Stimulated activated CD4-positive, alpha-beta T cell treated with anti-CD3 and anti-CD28 coated beads, Interleukin-1b, Interleukin-23, amount 100 ng/mL, for 48 hours (primary cell): ENCODE measurements around the gene MYH10.
"Not testable (repeated sequence)": the region's sequence is repeated elsewhere in the genome, so short reads cannot be mapped to it uniquely, and the experiment has no call there.

Experiments used
- DNase-seq: peaks from one replicate; pipeline ENCODE4 v3.0.0-alpha.2; 2020

MYH10 gene

DNA sequence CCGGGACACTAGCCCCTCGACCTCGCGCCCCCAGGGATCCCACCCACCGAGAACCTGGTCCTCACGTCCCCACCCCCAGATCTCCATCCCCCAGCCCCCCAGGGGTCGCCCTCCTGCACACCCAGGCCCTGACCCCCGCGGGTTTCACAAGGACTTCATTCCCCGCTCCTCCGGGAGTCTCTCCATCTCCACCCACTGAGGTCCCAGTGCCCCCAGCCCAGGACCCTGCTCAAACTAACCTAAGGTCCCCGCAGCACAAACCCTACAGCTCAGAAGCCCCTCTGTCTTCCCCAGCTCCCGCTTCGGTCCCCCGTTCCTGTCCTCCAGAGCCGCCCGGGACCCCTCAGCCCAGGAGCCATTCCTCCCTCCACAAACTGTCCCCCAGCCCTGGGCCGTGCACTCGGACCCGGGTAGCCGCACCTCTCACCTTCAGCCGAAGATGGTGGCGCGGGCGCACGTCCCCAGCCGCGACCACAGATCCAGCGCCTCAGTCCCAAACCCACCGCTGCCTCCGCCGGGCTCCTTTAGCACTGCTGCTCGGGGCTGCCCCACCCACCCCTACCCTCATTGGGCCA, at the start of gene MYH10:
MYH10 (minus strand) TSS at position 499 of the 575 bp plus-strand sequence. CDS start 7,479 bp downstream, outside the sequence.
- DNase-seq: no peak

- no peak for DNase-seq
Measured at GRCh38 chr17:8679126-8679525, 48.6 kb upstream of the MYH10 start.

GRCh38 chr17:8675306-8675705, 44.8 kb upstream of the MYH10 start:
- DNase-seq: no peak

DNA sequence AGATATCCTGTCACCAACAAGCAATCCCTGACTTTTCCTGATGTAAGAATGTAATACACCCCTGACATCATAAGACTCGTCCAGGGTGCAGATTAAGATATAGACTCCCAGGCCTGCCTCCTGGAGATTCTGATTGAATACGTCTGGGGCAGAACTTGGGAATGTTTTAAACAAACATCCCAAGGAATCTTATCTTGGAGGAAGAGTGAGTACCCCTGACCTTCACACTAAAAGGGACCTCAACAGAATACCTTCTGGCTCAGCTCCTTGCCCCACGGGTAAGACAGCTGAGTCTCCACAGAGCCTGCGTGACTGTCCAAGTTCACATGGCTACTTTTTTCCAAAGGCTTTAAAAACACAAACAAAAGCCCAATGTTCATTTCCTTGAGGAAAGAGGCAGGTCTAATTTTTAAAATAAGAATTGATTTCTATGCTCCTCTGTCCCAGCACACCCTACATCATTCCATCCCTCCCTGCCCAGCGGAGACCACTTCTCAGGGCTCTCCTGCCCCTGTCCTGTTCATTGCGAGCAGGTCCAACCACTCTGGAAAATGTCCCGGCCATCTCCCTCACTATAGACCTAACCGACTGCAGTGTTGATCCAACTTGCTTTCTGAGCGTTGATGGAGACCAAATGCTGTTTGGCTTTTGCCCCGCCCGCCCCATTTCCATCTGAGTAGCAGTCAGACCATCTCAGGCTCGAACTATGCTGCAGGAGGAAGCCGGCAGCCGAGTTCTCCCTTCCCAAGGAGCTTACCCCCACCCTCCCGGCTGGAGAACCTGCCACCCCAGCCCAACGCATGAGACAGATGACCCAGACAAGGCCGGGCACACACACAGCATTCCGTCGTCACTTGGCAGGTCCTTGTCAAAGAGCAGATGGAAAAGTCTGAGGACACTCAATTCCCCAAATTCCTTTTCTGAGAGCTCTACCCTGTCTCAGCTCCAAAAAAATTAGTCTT, 44.1 kb upstream of the MYH10 start:
- DNase-seq: no peak

- DNase-seq: no peak
Measured at GRCh38 chr17:8673612-8674011, 43.1 kb upstream of the MYH10 start.

- no peak for DNase-seq
Measured at GRCh38 chr17:8672326-8672725, 41.8 kb upstream of the MYH10 start.

DNA sequence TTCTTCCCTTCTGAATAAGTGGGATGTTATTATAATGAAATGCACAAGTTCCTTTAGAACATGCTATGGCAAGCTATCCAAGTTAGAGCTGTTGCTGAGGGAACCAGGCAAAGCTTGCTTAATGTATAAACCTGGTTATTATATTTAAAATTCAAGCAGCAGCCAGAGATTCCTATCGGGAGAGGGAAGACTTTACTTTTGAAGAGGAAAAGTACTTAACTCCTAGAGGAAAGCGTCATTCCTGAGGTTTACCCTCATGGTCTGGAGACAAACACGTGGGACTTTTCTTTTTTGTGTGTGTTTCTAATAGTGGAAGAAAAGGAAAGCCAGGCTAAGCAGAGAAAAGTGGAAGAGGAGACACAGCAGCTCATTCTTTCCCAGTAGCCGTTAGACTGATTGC, 39.9 kb upstream of the MYH10 start:
- DNase-seq: no peak

GRCh38 chr17:8668176-8668740, 37.7 kb upstream of the MYH10 start:
- DNase-seq: no peak

DNA sequence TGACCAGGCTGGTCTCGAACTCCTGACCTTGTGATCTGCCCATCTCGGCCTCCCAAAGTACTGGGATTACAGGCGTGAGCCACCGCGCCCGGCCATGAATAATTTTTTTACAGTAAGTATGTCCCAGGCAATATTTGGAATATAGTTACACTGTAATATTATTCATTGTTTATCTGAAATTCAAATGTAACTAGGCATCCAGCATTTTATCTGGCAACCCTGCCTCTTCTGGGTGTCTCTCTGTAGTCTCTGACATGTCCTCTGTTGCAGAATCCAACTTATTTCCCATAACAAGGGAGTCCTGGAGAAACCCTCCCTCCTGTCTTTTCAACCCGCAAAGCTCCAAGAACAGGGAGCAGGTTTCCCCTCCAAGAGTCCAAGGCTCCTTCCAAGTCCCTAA, 36.9 kb upstream of the MYH10 start:
- DNase-seq: no peak

- no peak for DNase-seq
Measured at GRCh38 chr17:8665684-8666083, 35.2 kb upstream of the MYH10 start.

- no peak for DNase-seq
Measured at GRCh38 chr17:8664456-8665126, 34.1 kb upstream of the MYH10 start.

GRCh38 chr17:8662973-8663372, 32.4 kb upstream of the MYH10 start:
- no peak for DNase-seq

GRCh38 chr17:8662076-8662831, 31.7 kb upstream of the MYH10 start:
- DNase-seq: no peak

GRCh38 chr17:8660709-8661108, 30.2 kb upstream of the MYH10 start:
- DNase-seq: not testable (repeated sequence)

DNA sequence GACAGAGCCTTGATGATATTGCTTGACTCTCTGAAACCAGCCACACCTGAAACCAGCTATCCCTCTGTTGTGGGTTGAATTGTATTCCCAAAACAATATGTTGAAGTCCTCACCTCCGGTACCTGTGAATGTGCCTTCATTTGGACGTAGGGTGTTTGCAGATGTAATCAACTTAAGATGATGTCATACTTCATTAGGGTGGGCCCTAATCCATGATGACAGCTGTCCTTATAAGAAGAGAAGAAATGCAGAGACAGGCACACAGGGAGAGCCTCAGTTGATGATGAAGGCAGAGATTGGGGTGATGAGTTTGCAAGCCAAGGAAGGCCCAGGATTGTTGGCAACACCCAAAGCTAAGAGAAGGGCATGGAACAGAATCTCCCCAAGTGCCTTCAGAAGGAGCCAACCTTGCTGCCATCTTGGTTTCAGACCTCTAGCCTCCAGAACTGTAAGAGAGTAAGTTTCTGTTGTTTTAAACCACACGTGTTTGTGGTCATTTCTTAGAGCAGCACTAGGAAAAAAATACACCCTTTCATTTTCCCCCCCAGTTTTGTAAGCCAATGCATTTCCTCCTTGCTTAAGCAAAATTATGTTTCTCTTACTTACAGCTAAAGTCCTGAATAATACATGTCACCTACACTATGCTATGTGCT, 29.4 kb upstream of the MYH10 start:
- no peak for DNase-seq

DNA sequence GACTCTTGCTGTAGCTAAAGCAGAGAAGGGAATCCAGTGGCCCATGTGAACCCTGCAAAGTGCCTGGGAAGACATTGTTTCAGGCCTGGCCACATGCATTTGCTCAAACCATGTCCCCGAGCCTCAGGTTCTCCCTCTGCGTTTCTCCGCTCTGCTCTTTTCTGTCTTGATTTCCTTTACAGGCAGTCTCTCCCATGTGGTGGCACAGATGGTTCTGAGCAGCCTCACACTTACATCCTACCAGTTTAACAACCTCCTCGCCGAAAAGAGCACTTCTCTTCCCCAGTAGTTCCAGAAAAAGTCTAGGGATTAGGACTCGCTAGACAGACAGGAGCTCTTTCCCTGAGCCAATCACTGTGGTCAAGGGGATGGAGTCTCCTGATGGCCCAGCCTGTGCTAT, 28.3 kb upstream of the MYH10 start:
- no peak for DNase-seq

DNA sequence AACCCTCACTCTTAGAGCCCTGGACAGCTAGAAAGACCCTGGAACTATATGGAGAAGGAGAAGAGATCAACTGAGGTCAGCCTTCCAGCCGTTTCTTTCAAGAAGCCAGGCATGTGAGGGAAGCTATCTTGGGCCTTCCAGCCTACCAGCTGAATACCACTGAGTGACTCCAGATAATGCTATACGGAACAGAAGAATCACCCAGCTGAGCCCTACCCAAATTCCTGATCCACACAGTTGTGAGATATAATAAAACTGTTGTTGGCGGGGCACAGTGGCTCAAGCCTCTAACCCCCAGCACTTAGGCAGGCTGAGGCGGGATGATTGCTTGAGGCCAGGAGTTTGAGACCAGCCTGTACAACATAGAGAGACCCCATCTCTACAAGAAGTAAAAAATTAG, 26.2 kb upstream of the MYH10 start:
- no peak for DNase-seq

DNA sequence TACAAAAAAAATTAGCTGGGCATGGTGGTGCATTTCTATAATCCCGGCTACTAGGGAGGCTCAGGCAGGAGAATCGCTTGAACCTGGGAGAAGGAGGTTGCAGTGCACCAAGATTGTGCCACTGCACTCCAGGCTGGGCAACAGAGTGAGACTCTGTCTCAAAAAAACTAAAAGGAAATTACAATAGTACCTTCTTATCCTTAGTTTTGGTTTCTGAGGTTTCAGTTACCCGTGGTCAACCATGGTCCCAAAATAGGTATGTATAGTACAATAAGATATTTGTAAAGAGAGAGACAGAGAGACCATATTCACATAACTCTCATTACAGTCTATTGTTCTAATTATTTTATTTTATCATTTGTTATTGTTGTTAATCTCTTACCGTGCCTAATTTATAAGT, 24.3 kb upstream of the MYH10 start:
- no peak for DNase-seq

DNA sequence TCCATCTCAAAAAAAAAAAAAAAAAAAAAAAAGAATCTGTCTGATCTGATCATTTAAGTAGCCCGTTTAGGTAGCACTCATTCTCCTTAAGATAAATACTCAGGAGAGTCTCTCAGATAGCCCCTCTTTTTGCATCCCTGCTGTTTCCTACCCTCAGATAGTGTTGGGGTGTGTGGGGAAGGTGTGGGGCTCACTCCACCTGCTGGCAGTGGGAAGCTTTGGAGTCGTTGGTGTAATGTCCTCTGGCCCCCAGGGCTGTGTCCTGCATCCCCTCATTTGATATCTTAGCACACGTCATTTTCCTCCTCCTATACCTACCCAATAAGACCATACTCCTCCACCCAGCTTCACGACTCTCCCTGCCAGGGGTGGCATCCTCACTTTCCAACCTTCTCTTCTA, 20.5 kb upstream of the MYH10 start:
- no peak for DNase-seq

DNA sequence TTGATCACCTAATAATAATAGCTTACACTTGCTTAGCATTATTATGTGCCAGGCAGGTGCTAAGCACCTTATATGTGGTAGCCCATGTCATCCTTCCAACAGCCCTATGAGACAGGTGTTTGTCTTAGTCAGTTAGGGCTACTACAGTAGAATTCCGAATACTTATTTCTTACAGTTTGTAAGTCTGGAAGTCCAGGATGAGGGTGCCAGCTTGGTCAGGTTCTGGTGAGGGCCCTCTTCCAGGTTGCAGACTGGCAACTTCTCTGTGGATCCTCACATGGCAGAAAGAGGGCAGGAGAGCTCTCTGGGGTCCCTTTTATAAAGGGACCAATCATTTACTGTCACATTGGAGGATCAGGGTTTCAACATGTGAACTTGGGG, 19.6 kb upstream of the MYH10 start:
- no peak for DNase-seq

- no peak for DNase-seq
Measured at GRCh38 chr17:8649157-8650118, 18.9 kb upstream of the MYH10 start.
